Measurements from ENCODE around the gene CPSF6.
"Not testable (repeated sequence)": the region's sequence is repeated elsewhere in the genome, so short reads cannot be mapped to it uniquely, and the experiment has no call there.

The CPSF6 gene

DNA sequence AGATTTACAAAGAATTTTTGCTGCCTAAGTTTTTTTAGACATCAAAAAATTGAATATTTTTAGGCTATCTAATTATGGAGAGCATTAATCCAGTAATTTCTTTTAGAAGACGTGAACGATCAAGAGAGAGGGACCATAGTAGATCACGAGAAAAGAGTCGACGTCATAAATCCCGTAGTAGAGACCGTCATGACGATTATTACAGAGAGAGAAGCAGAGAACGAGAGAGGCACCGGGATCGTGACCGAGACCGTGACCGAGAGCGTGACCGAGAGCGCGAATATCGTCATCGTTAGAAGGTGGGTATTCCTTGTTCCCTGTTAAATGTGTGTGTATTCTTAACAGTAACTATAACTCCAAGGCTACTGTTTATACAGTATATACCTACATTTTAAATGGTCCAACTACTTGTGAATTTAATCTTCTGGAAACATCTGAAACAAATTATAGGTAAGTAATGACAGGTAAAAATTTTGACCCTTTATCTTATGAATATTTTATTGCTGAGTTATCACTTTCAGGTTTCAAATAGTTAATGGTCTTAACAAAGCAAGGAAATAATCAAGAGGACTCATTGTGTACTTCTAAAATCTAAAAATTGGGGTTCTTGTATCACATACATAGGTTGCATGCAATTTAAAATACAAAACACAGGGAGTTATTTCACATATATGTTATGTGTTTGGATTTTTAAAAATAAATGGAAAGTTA is 23.1 kb downstream of the CPSF6 start:
- TF ChIP-seq, protein P1, sequence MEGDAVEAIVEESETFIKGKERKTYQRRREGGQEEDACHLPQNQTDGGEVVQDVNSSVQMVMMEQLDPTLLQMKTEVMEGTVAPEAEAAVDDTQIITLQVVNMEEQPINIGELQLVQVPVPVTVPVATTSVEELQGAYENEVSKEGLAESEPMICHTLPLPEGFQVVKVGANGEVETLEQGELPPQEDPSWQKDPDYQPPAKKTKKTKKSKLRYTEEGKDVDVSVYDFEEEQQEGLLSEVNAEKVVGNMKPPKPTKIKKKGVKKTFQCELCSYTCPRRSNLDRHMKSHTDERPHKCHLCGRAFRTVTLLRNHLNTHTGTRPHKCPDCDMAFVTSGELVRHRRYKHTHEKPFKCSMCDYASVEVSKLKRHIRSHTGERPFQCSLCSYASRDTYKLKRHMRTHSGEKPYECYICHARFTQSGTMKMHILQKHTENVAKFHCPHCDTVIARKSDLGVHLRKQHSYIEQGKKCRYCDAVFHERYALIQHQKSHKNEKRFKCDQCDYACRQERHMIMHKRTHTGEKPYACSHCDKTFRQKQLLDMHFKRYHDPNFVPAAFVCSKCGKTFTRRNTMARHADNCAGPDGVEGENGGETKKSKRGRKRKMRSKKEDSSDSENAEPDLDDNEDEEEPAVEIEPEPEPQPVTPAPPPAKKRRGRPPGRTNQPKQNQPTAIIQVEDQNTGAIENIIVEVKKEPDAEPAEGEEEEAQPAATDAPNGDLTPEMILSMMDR (IDR thresholded peaks at IDR 0.05; ENCODE audit: low read depth, low read length): no peak
- no peak for DNase-seq (ENCODE audit: extremely low read depth, low read depth)

GRCh38 chr12:69265205-69265604 is 25.8 kb downstream of the CPSF6 start:
- TF ChIP-seq, protein P1 (IDR thresholded peaks at IDR 0.05; ENCODE audit: low read depth, low read length): no peak
- DNase-seq (ENCODE audit: extremely low read depth, low read depth): no peak

DNA sequence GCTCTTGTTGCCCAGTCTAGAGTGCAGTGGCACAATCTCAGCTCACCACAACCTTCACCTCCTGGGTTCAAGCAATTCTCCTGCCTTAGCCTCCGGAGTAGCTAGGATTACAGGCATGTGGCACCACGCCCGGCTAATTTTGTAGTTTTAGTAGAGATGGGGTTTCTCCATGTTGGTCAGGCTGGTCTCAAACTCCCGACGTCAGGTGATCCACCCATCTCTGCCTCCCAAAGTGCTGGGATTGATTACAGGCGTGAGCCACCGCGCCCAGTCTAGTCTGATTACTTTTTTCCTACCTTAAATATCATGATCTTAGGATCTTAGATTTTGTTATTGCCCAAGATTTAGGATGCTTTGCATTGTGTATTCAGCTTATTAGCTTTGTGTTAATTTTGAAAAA is 26.3 kb downstream of the CPSF6 start:
- not testable (repeated sequence) for DNase-seq (ENCODE audit: extremely low read depth, low read depth)

DNA sequence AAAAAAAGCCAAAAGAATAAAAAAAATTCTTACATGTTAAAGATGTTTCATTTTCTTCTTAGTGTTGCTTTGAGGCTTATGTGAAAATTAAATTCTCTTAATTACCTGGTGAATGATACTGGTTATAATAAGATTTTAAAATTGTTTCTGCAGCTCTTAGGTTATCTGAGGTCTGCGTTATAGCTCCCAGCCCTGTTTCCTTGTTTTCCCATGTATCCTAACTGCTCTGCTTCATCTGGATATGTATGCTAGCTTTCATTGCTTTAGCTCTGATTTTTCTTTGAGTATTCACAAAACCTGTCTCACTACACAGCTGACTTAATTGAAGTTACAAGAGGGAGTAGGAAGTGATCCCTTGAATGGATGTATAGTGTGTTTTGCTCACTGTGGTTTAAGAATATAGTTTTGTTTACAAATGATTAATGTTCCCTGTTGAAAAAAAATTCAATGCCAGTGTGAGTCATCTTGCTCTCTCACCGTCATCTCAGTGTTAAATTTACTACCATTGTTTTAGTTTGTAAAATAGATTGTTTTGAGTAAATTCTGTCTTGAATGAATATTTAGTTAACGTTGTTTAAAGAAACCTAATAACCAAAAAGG is 26.8 kb downstream of the CPSF6 start:
- DNase-seq (ENCODE audit: extremely low read depth, low read depth): no peak
- TF ChIP-seq, protein P1 (IDR thresholded peaks at IDR 0.05; ENCODE audit: low read depth, low read length): no peak

DNA sequence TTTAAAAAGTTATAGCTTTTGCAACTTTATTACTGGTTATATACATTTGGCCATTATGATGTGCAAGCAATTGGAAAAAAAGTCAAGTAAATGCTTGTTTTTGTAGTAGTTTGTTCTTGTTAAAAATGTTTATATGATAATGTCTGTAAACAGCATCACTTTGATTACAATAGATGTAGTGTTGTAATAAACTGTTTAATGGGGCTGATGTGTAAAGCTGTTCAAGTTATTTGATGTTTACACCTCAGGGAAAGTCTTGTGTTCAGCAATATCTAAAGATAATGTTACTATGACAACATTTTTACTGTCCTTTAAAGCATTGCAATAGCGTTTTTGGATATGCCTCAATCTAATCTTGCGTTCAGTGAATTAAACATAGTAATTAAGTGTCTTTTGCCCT is 30.4 kb downstream of the CPSF6 start:
- no peak for DNase-seq (ENCODE audit: extremely low read depth, low read depth)
- TF ChIP-seq, protein P1 (IDR thresholded peaks at IDR 0.05; ENCODE audit: low read depth, low read length): no peak

- no peak for DNase-seq (ENCODE audit: extremely low read depth, low read depth)
- TF ChIP-seq, protein P1 (IDR thresholded peaks at IDR 0.05; ENCODE audit: low read depth, low read length): no peak
Measured at GRCh38 chr12:69272511-69272910, 33.1 kb downstream of the CPSF6 start.

DNA sequence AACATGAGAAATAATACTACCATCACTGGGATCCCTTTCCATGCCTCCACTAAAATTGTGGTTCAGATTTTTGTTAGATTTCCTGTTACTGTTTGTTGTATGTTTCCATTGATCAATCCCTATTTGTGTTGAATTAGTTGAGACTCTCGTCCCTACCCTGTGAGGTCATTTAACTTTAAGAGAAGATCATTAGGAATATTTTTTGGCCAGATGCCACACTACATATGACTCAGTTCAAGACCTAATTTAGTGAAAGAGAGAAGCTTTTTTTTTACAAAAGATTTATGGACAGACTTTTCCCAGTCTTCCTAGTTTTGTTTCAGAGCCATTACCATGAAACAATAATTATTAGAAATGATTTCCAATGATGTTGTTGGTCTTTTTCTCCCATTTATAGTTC is 35.5 kb downstream of the CPSF6 start:
- DNase-seq (ENCODE audit: extremely low read depth, low read depth): no peak
- TF ChIP-seq, protein P1 (IDR thresholded peaks at IDR 0.05; ENCODE audit: low read depth, low read length): no peak

- DNase-seq (ENCODE audit: extremely low read depth, low read depth): no peak
- TF ChIP-seq, protein P1 (IDR thresholded peaks at IDR 0.05; ENCODE audit: low read depth, low read length): no peak
Measured at GRCh38 chr12:69275471-69275891, 36.1 kb downstream of the CPSF6 start.
